HepG2 (cell line): Measurements from ENCODE around the gene ARMC5. TPM values are rescaled to one million over a fixed set of nuclear protein-coding genes. Genes with fewer than 3 reads are reported as not detected.

Experiments
- AHR ChIP-seq: IDR thresholded peaks from 2 replicates; pipeline ENCODE4 v1.6.1; 2018; ENCODE audit warnings: missing genetic modification reagents, missing compliant biosample characterization
- BORCS8-MEF2B ChIP-seq: sonication (generic); formaldehyde crosslinking; IDR thresholded peaks from 2 replicates; pipeline ENCODE4 v1.8.0; 2022; ENCODE audit warnings: mild to moderate bottlenecking, missing genetic modification reagents
- CCAR2 ChIP-seq: fragments of 200-400 bp; formaldehyde crosslinking; optimal IDR thresholded peaks from 2 replicates; pipeline ENCODE3; 2018; ENCODE audit warnings: low read depth, mild to moderate bottlenecking, low read length, moderate library complexity
- DZIP1 ChIP-seq: sonication (generic); formaldehyde crosslinking; IDR thresholded peaks from 2 replicates; pipeline ENCODE4 v1.5.0; 2020; ENCODE audit warnings: mild to moderate bottlenecking, missing genetic modification reagents
- ELF3 ChIP-seq: IDR thresholded peaks from 2 replicates; pipeline ENCODE4 v1.6.1; 2016; ENCODE audit warnings: missing genetic modification reagents, missing compliant biosample characterization
- FOXP4 ChIP-seq: sonication (generic); formaldehyde crosslinking; IDR thresholded peaks from 2 replicates; pipeline ENCODE4 v1.4.0; 2020; ENCODE audit warnings: missing genetic modification reagents
- GFI1 ChIP-seq: sonication (generic); formaldehyde crosslinking; IDR thresholded peaks from 2 replicates; pipeline ENCODE4 v1.5.0; 2020; ENCODE audit warnings: missing genetic modification reagents, mild to moderate bottlenecking, borderline replicate concordance
- HDAC2 ChIP-seq: sonication (generic); formaldehyde crosslinking; IDR thresholded peaks from 2 replicates; pipeline ENCODE4 v1.4.0; 2020; ENCODE audit warnings: missing genetic modification reagents
- NR3C1 ChIP-seq: sonication (generic); formaldehyde crosslinking; IDR thresholded peaks from 2 replicates; pipeline ENCODE4 v1.4.0; 2020; ENCODE audit warnings: missing genetic modification reagents
- SATB2 ChIP-seq: sonication (generic); formaldehyde crosslinking; IDR thresholded peaks from 2 replicates; pipeline ENCODE4 v1.5.0; 2020; ENCODE audit warnings: missing genetic modification reagents
- TFDP1 ChIP-seq: IDR thresholded peaks from 2 replicates; pipeline ENCODE4 v1.6.1; 2016; ENCODE audit warnings: missing compliant biosample characterization, missing genetic modification reagents, borderline replicate concordance
- TOPORS ChIP-seq: sonication (generic); formaldehyde crosslinking; IDR thresholded peaks from 2 replicates; pipeline ENCODE4 v1.8.0; 2023; ENCODE audit warnings: mild to moderate bottlenecking, missing genetic modification reagents
- U2AF2 ChIP-seq: fragments of 200-400 bp; formaldehyde crosslinking; IDR thresholded peaks from 2 replicates; pipeline ENCODE4 v1.6.1; 2017; ENCODE audit warnings: low read depth, mild to moderate bottlenecking, low read length
- ZNF644 ChIP-seq: IDR thresholded peaks from 2 replicates; pipeline ENCODE4 v1.6.1; 2016; ENCODE audit warnings: low read depth
- ZNF761 ChIP-seq: sonication (generic); formaldehyde crosslinking; conservative IDR thresholded peaks from 2 replicates; pipeline ENCODE4 v1.4.0; 2020; ENCODE audit warnings: mild to moderate bottlenecking, missing genetic modification reagents
- ZNF792 ChIP-seq: IDR thresholded peaks from 2 replicates; pipeline ENCODE4 v1.6.1; 2016
- polyA plus RNA-seq, 8 experiments: library from polyadenylated mRNA; depleted of rRNA in 3 of 8; stranded (reverse) in 7 of 8; unstranded in 1 of 8; fragments of >200 nt; fragmentation: Illumina TruSeq in 4 of 8; extraction: Trizol in 4 of 8; gene quantifications; 2 replicates each; pipeline versions ENCODE4 v1.2.1 to v1.2.3, GENCODE V29; 2011 to 2016; ENCODE audit warnings: low read depth in 4 of 8, missing spikeins in 1 of 8, mixed read lengths in 1 of 8; ENCODE audit not compliant: insufficient read depth in 1 of 8
- total RNA-seq, 5 experiments: library from RNA; depleted of rRNA; stranded (reverse); fragments of >200 nt; fragmentation: Illumina TruSeq; extraction: Trizol; gene quantifications; 2 replicates each; pipeline ENCODE4 v1.2.3, GENCODE V29; 2016; ENCODE audit warnings: low read depth in 1 of 5
- TF ChIP-seq, protein P1 (sequence below): sonication (generic); formaldehyde crosslinking; IDR thresholded peaks from 2 replicates; pipeline ENCODE4 v1.4.0; 2020; ENCODE audit warnings: missing genetic modification reagents, mild to moderate bottlenecking, borderline replicate concordance
- TF ChIP-seq, protein P2 (sequence below): sonication (generic); formaldehyde crosslinking; IDR thresholded peaks from 2 replicates; pipeline ENCODE4 v1.5.1; 2020; ENCODE audit warnings: mild to moderate bottlenecking, missing genetic modification reagents, borderline replicate concordance

Gene ARMC5
- total and polyA plus RNA-seq, 2 of the 13 experiments (the other 11 are each of a cell fraction or from before 2014, with no cell fraction given) = 10.8 to 22.3 TPM

DNA sequence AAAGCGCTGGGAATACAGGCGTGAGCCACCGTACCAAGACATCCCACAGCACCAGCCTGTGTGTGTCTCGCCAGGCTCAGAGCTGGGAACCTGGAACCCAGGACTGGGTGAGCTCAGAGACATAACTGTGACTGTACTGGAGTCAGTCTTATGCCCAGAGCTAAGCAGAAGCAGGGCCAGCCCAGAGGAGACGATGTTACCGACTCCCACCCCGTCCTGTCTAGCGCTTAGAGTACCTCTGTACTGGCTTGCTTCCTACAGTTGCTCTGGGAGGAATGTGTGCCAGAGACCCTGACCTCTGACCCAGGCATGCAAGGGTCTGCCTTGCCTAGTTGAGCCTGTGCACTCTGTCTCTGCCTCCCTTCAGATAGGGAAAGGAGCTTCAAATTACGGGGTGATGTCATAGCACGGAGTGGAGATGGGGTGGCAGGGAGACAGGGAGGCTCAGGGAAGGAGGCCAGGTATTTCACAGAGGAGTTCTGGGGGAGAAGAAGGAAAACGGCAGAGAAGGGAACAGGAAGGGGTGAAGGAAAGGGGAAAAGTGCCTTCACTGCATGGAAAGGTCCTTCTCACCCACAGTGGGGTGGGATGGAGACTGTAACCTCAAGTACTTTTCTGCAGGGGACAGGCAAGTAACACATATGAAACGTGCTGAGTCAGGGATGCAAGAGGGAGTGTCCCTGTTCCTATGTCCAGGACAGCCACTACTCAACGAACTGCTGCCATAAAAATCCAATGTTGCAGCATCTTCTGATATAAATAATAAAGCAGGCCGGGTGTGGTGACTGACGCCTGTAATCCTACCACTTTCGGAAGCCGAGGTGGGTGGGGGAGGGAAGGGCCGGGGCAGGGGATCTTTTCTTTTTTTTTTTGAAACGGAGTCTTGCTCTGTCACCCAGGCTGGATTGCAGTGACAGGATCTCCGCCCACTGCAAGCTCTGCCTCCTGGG, 5.8 kb upstream of the ARMC5 start (continued):
- TF ChIP-seq, protein P1, sequence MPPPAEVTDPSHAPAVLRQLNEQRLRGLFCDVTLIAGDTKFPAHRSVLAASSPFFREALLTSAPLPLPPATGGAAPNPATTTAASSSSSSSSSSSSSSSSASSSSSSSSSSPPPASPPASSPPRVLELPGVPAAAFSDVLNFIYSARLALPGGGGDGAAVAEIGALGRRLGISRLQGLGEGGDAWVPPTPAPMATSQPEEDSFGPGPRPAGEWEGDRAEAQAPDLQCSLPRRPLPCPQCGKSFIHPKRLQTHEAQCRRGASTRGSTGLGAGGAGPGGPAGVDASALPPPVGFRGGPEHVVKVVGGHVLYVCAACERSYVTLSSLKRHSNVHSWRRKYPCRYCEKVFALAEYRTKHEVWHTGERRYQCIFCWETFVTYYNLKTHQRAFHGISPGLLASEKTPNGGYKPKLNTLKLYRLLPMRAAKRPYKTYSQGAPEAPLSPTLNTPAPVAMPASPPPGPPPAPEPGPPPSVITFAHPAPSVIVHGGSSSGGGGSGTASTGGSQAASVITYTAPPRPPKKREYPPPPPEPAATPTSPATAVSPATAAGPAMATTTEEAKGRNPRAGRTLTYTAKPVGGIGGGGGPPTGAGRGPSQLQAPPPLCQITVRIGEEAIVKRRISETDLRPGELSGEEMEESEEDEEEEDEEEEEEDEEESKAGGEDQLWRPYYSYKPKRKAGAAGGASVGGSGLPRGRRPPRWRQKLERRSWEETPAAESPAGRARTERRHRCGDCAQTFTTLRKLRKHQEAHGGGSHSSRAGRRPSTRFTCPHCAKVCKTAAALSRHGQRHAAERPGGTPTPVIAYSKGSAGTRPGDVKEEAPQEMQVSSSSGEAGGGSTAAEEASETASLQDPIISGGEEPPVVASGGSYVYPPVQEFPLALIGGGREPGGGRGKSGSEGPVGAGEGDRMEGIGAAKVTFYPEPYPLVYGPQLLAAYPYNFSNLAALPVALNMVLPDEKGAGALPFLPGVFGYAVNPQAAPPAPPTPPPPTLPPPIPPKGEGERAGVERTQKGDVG (CRISPR knock-in tag) = no peak
- TF ChIP-seq NR3C1 (no peak), U2AF2 (no peak), TFDP1 (0 out of 2 replicates have a peak, but pooled peaks have one; percentile 26), DZIP1 (CRISPR knock-in tag) (peak; percentile 67; the same call in 1 of the 2 replicates), ZNF792 (CRISPR knock-in tag) (no peak), AHR (peak; percentile 74), BORCS8-MEF2B (CRISPR knock-in tag) (0 out of 2 replicates have a peak, but pooled peaks have one; percentile 26), ZNF644 (CRISPR knock-in tag) (no peak), HDAC2 (CRISPR knock-in tag) (peak; percentile 70; the same call in 1 of the 2 replicates), ZNF761 (CRISPR knock-in tag) (no peak), TOPORS (CRISPR knock-in tag) (no peak), GFI1 (CRISPR knock-in tag) (no peak), SATB2 (no peak), FOXP4 (CRISPR knock-in tag) (no peak; the same call in 1 of the 2 replicates), CCAR2 (no peak), ELF3 (CRISPR knock-in tag) (no peak)
- TF ChIP-seq, protein P2, sequence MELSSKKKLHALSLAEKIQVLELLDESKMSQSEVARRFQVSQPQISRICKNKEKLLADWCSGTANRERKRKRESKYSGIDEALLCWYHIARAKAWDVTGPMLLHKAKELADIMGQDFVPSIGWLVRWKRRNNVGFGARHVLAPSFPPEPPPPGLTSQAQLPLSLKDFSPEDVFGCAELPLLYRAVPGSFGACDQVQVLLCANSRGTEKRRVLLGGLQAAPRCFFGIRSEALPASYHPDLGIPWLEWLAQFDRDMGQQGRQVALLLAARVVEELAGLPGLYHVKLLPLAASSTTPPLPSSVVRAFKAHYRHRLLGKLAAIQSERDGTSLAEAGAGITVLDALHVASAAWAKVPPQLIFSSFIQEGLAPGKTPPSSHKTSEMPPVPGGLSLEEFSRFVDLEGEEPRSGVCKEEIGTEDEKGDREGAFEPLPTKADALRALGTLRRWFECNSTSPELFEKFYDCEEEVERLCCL (CRISPR knock-in tag) = peak; percentile 71; the same call in 1 of the 2 replicates
